HCT116 (cell line): ENCODE measurements around the gene OR1B1. TPM values are rescaled to one million over a fixed set of nuclear protein-coding genes. Genes with fewer than 3 reads are reported as not detected.

Experiments used
- ATAC-seq: fragments of 200-7000 bp; cut with Tn5 transposase; 2 replicates; pipeline ENCODE4 v1.9.1; 2020; ENCODE audit warnings: mild to moderate bottlenecking, moderate library complexity
- BruUV-seq: library from RNA; stranded (reverse); fragments of 400-500 nt; replicated peaks from 2 replicates; lab custom pipeline; 2021; lab: Mats Ljungman, UMichigan
- CTCF ChIA-PET: fragments of 300-600 bp; sonication (Branson Sonifier 250); formaldehyde crosslinking; loops from one replicate; lab custom pipeline; 2021; ENCODE audit warnings: antibody characterized with exemption; lab: Charles Lee
- POLR2A ChIA-PET: fragments of 300-600, 350-600 bp; sonication (Branson Sonifier 250); formaldehyde crosslinking; loops from one replicate; lab custom pipeline; 2021; ENCODE audit warnings: antibody characterized with exemption; lab: Charles Lee
- RAD21 ChIA-PET, 2 experiments: fragments of 300-600 bp; sonication (Branson Sonifier 250); formaldehyde crosslinking; loops; one replicate each; lab custom pipeline; 2023; ENCODE audit warnings: low total read pairs in 2 of 2; ENCODE audit not compliant: uncharacterized antibody in 2 of 2, unreplicated experiment in 2 of 2, low non-redundant PET in 1 of 2; lab: Charles Lee
- DNase-seq: peaks from one replicate; pipeline ENCODE4 v3.0.0-alpha.2; 2010; ENCODE audit warnings: low read depth, low spot score
- H2AFZ ChIP-seq: fragments of 200-600 bp; shearing (Covaris generic), sonication (generic); 2 replicates; pipeline ENCODE4 v1.6.1; 2017; ENCODE audit warnings: low read depth, mixed run types, mixed read lengths, antibody characterized with exemption, low read length; ENCODE audit not compliant: poor library complexity, severe bottlenecking
- H3K27ac ChIP-seq: 2 replicates; pipeline ENCODE4 v1.5.1; 2012; ENCODE audit warnings: low read depth, low read length
- H3K27me3 ChIP-seq: fragments of 200-600 bp; sonication (generic); 2 replicates; pipeline ENCODE4 v1.6.1; 2016; ENCODE audit warnings: mixed run types, low read length, mixed read lengths; ENCODE audit not compliant: insufficient read depth
- H3K36me3 ChIP-seq, 2 experiments: fragments of 200-500 bp in 1 of 2; fragments of 200-600 bp in 1 of 2; sonication (Bioruptor generic) in 1 of 2; sonication (generic) in 1 of 2; 2 replicates each; pipeline versions ENCODE4 v1.5.1 to v1.6.1; 2014 to 2016; ENCODE audit warnings: low read length in 2 of 2, inconsistent platforms in 1 of 2, mixed read lengths in 1 of 2, mixed run types in 1 of 2; ENCODE audit not compliant: insufficient read depth in 2 of 2, control insufficient read depth in 1 of 2
- H3K4me1 ChIP-seq, 2 experiments: fragments of 200-600 bp in 1 of 2; sonication (generic) in 1 of 2; 2 replicates each; pipeline versions ENCODE4 v1.5.1 to v1.6.1; 2012 to 2017; ENCODE audit warnings: low read length in 2 of 2, inconsistent platforms in 1 of 2, mild to moderate bottlenecking in 1 of 2, mixed read lengths in 1 of 2, mixed run types in 1 of 2, moderate library complexity in 1 of 2; ENCODE audit not compliant: insufficient read depth in 2 of 2, control insufficient read depth in 1 of 2
- H3K4me2 ChIP-seq: fragments of 200-600 bp; sonication (generic); 2 replicates; pipeline ENCODE4 v1.6.1; 2017; ENCODE audit warnings: mixed run types, low read length, mixed read lengths
- H3K4me3 ChIP-seq, 2 experiments: fragments of 200-600 bp in 1 of 2; sonication (generic) in 1 of 2; replicated peaks in 1 of 2; 2 replicates each; pipeline ENCODE4 v1.5.1; 2011 to 2016; ENCODE audit warnings: low read length in 2 of 2, control low read depth in 1 of 2, low read depth in 1 of 2, mild to moderate bottlenecking in 1 of 2, mixed read lengths in 1 of 2, mixed run types in 1 of 2
- H3K79me2 ChIP-seq: fragments of 200-600 bp; sonication (generic); 2 replicates; pipeline ENCODE4 v1.6.1; 2017; ENCODE audit warnings: mild to moderate bottlenecking, mixed run types, low read length, moderate library complexity, mixed read lengths; ENCODE audit not compliant: insufficient read depth
- H3K9ac ChIP-seq: fragments of 200-600 bp; sonication (generic); 2 replicates; pipeline ENCODE4 v1.6.1; 2016; ENCODE audit warnings: low read length, mixed read lengths
- H3K9me2 ChIP-seq: fragments of 200-600 bp; sonication (generic), shearing (Covaris generic); 2 replicates; pipeline ENCODE4 v1.6.1; 2017; ENCODE audit warnings: mixed run types, mild to moderate bottlenecking, moderate library complexity; ENCODE audit not compliant: insufficient read depth
- H3K9me3 ChIP-seq, 2 experiments: fragments of 200-500 bp in 1 of 2; fragments of 200-600 bp in 1 of 2; sonication (Bioruptor generic) in 1 of 2; sonication (generic) in 1 of 2; 2 replicates each; pipeline ENCODE4 v1.6.1; 2014 to 2017; ENCODE audit warnings: low read length in 2 of 2, mixed read lengths in 2 of 2, inconsistent platforms in 1 of 2, low read depth in 1 of 2, mild to moderate bottlenecking in 1 of 2, mixed run types in 1 of 2, moderate library complexity in 1 of 2; ENCODE audit not compliant: control insufficient read depth in 1 of 2, insufficient read depth in 1 of 2
- H4K20me1 ChIP-seq: fragments of 200-600 bp; sonication (generic), shearing (Covaris generic); 2 replicates; pipeline ENCODE4 v1.6.1; 2017; ENCODE audit warnings: mixed run types, mild to moderate bottlenecking, moderate library complexity; ENCODE audit not compliant: insufficient read depth
- CBX3 ChIP-seq: IDR thresholded peaks from 2 replicates; pipeline ENCODE4 v1.6.1; 2012; ENCODE audit warnings: low read depth
- CEBPB ChIP-seq: IDR thresholded peaks from 2 replicates; pipeline ENCODE4 v1.6.1; 2012; ENCODE audit warnings: low read depth
- CTCF ChIP-seq, 3 experiments: fragments of 200-600 bp in 1 of 3; sonication (generic) in 1 of 3; IDR thresholded peaks in 2 of 3; conservative IDR thresholded peaks in 1 of 3; 2 replicates each; pipeline ENCODE4 v1.5.1; 2012 to 2017; ENCODE audit warnings: low read depth in 2 of 3, low read length in 2 of 3, antibody characterized with exemption in 1 of 3, borderline replicate concordance in 1 of 3, control low read depth in 1 of 3, mild to moderate bottlenecking in 1 of 3, mixed read lengths in 1 of 3, mixed run types in 1 of 3, moderate library complexity in 1 of 3; ENCODE audit not compliant: insufficient read depth in 1 of 3
- EZH2 ChIP-seq: fragments of 200-600 bp; sonication (generic); IDR thresholded peaks from 2 replicates; pipeline ENCODE4 v1.6.1; 2017; ENCODE audit warnings: antibody characterized with exemption, mixed run types
- FOSL1 ChIP-seq: IDR thresholded peaks from 2 replicates; pipeline ENCODE4 v1.6.1; 2012; ENCODE audit warnings: low read depth
- POLR2AphosphoS5 ChIP-seq: IDR thresholded peaks from 2 replicates; pipeline ENCODE4 v1.6.1; 2011; ENCODE audit warnings: mild to moderate bottlenecking, low read depth, low read length, moderate library complexity
- SP1 ChIP-seq: IDR thresholded peaks from 2 replicates; pipeline ENCODE4 v1.6.1; 2012; ENCODE audit warnings: low read depth
- ZBTB33 ChIP-seq: IDR thresholded peaks from 2 replicates; pipeline ENCODE4 v1.6.1; 2011; ENCODE audit warnings: mild to moderate bottlenecking, low read length, moderate library complexity; ENCODE audit not compliant: insufficient replicate concordance; ENCODE audit errors: extremely low read depth
- intact Hi-C: fragments of 100-400 bp; cut with micrococcal nuclease; formaldehyde crosslinking; loops from 2 replicates; pipeline ENCODE4 v1.10.0; 2022
- total RNA-seq: library from RNA; stranded (reverse); gene quantifications from one replicate; pipeline ENCODE4 v1.2.1, GENCODE V29; 2021; ENCODE audit not compliant: unreplicated experiment
- TF ChIP-seq, protein P1 (sequence below): IDR thresholded peaks from 2 replicates; pipeline ENCODE4 v1.6.1; 2012
- TF ChIP-seq, protein P2 (sequence below): IDR thresholded peaks from 2 replicates; pipeline ENCODE4 v1.6.1; 2012; ENCODE audit warnings: low read depth

The OR1B1 gene
- total RNA-seq, 1 experiment from 2014 or later, result not detected

DNA sequence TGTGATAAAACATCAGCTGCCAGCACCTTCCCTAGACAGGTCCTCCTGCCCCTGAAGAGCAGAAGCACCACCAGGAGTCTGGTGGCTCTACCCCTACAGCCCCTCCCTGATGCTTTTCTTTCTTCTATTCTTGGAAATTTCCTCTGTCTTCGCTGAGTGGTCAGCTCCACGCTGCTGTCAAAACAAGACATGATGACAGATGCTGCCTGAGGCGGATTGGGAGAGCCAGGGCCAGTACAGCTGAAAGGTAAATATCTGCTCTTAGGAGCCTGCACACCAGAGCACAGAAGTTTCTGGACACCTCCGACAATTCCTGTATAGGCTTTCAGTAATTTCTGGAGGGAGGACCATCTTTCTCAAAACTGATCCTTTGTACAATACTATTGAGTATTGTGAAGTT is 47.6 kb downstream of the OR1B1 start:
- Histone ChIP-seq H3K9ac (no peak overlapping the region), H3K27me3 (peaks cover 26% of the 10 kb centered on the region)
- CTCF ChIA-PET, result no interaction called here
- ATAC-seq (no peak), DNase-seq (no peak)
- no peak for TF ChIP-seq CBX3
- no peak for TF ChIP-seq SP1
- no peak for TF ChIP-seq CEBPB
- TF ChIP-seq, protein P1, sequence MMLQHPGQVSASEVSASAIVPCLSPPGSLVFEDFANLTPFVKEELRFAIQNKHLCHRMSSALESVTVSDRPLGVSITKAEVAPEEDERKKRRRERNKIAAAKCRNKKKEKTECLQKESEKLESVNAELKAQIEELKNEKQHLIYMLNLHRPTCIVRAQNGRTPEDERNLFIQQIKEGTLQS, result no peak
- no peak for TF ChIP-seq EZH2
- TF ChIP-seq ZBTB33, result no peak
- TF ChIP-seq CTCF (IDR thresholded peaks at IDR 0.05 in 2 of 3, conservative IDR thresholded peaks at IDR 0.05 in 1 of 3; ENCODE audit: borderline replicate concordance in 1 of 3, insufficient read depth in 1 of 3, low read depth in 2 of 3, low read length in 2 of 3), result no peak
- TF ChIP-seq FOSL1, result no peak
- no peak for TF ChIP-seq POLR2AphosphoS5
- TF ChIP-seq, protein P2, sequence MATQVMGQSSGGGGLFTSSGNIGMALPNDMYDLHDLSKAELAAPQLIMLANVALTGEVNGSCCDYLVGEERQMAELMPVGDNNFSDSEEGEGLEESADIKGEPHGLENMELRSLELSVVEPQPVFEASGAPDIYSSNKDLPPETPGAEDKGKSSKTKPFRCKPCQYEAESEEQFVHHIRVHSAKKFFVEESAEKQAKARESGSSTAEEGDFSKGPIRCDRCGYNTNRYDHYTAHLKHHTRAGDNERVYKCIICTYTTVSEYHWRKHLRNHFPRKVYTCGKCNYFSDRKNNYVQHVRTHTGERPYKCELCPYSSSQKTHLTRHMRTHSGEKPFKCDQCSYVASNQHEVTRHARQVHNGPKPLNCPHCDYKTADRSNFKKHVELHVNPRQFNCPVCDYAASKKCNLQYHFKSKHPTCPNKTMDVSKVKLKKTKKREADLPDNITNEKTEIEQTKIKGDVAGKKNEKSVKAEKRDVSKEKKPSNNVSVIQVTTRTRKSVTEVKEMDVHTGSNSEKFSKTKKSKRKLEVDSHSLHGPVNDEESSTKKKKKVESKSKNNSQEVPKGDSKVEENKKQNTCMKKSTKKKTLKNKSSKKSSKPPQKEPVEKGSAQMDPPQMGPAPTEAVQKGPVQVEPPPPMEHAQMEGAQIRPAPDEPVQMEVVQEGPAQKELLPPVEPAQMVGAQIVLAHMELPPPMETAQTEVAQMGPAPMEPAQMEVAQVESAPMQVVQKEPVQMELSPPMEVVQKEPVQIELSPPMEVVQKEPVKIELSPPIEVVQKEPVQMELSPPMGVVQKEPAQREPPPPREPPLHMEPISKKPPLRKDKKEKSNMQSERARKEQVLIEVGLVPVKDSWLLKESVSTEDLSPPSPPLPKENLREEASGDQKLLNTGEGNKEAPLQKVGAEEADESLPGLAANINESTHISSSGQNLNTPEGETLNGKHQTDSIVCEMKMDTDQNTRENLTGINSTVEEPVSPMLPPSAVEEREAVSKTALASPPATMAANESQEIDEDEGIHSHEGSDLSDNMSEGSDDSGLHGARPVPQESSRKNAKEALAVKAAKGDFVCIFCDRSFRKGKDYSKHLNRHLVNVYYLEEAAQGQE, result no peak
- TF ChIP-seq, all 23 proteins: peak for 0
- Histone ChIP-seq H3K4me3 (no peak overlapping the region), H3K36me3 (no peaks in the 10 kb centered on the region), H3K4me2 (no peak overlapping the region), H3K9me2 (no peaks in the 10 kb centered on the region), H3K4me1 (no peaks in the 10 kb centered on the region), H2AFZ (no peak overlapping the region), H4K20me1 (no peaks in the 10 kb centered on the region), H3K9me3 (no peaks in the 10 kb centered on the region), H3K27ac (no peak overlapping the region), H3K79me2 (no peaks in the 10 kb centered on the region)
- ChIA-PET RAD21 (no interaction called here), POLR2A (no interaction called here)
- intact Hi-C loops, result no loop called here
- no TSS peak for BruUV-seq
